Spleen (tissue), 11 donors: ENCODE measurements around the gene PEPD. TPM values are rescaled to one million over a fixed set of nuclear protein-coding genes. Genes with fewer than 3 reads are reported as not detected.
A peak's percentile ranks its signal among the peaks of the same experiment; 100 is the strongest.

Experiments used
- DNase-seq: peaks from one replicate; pipeline ENCODE4 v3.0.0-alpha.2; 2020
- H3K27ac ChIP-seq, 8 donors: fragments of 200-600 bp; sonication (generic) in 7 of 8; 1 replicate in 4 of 8; 2 replicates in 4 of 8; pipeline versions ENCODE4 v1.5.0 to v1.8.0; 2016 to 2021; ENCODE audit warnings: inconsistent platforms in 4 of 8, mild to moderate bottlenecking in 4 of 8, moderate library complexity in 1 of 8
- H3K27me3 ChIP-seq, 7 donors: fragments of 200-600 bp; sonication (generic) in 6 of 7; replicated peaks in 1 of 7; 1 replicate in 4 of 7; 2 replicates in 3 of 7; pipeline versions ENCODE4 v1.5.0 to v1.8.0; 2016 to 2021; ENCODE audit warnings: inconsistent platforms in 3 of 7, mild to moderate bottlenecking in 1 of 7
- H3K36me3 ChIP-seq, 6 donors: fragments of 200-600 bp; sonication (generic) in 5 of 6; 1 replicate in 4 of 6; 2 replicates in 2 of 6; pipeline versions ENCODE4 v1.5.0 to v1.8.0; 2016 to 2021; ENCODE audit warnings: inconsistent platforms in 2 of 6
- H3K4me1 ChIP-seq, 6 donors: fragments of 200-600 bp; sonication (generic) in 5 of 6; 1 replicate in 3 of 6; 2 replicates in 3 of 6; pipeline versions ENCODE4 v1.5.0 to v1.8.0; 2016 to 2021; ENCODE audit warnings: inconsistent platforms in 3 of 6
- H3K4me3 ChIP-seq, 8 donors: fragments of 200-600 bp; sonication (generic) in 7 of 8; 1 replicate in 4 of 8; 2 replicates in 4 of 8; pipeline versions ENCODE4 v1.5.0 to v1.8.0; 2016 to 2021; ENCODE audit warnings: inconsistent platforms in 4 of 8, mild to moderate bottlenecking in 4 of 8, moderate library complexity in 2 of 8
- H3K9me3 ChIP-seq, 8 donors: fragments of 200-600 bp; sonication (generic) in 7 of 8; 1 replicate in 4 of 8; 2 replicates in 4 of 8; pipeline versions ENCODE4 v1.5.0 to v1.8.0; 2016 to 2021; ENCODE audit warnings: inconsistent platforms in 4 of 8
- POLR2A ChIP-seq, 3 donors: fragments of 450-650 bp; IDR thresholded peaks; one replicate each; pipeline ENCODE4 v1.5.1; 2017; ENCODE audit warnings: antibody characterized with exemption in 3 of 3, mild to moderate bottlenecking in 1 of 3
- POLR2AphosphoS5 ChIP-seq, 3 donors: sonication (generic); formaldehyde crosslinking; IDR thresholded peaks; one replicate each; pipeline ENCODE4 v1.5.1; 2017; ENCODE audit warnings: antibody characterized with exemption in 3 of 3
- WGBS, 5 donors: extraction: QIAGEN DNeasy Blood & Tissue Kit in 3 of 5; methylation state at CpG; one replicate each; pipeline versions ENCODE4 v1.1.5 to v1.1.7; 2013 to 2018; 5-methylcytosine and 5-hydroxymethylcytosine counted together
- intact Hi-C: fragments of 100-400 bp; cut with DNase I; formaldehyde crosslinking; loops from one replicate; pipeline ENCODE4 v1.15.0; 2023; ENCODE audit warnings: low total_unique reads
- polyA plus RNA-seq, 3 donors: library from polyadenylated mRNA; stranded (reverse); fragments of 200-250 nt; gene quantifications; one replicate each; pipeline ENCODE4 v1.2.1, GENCODE V29; 2013
- total RNA-seq, 7 donors: library from RNA; depleted of rRNA in 3 of 7; stranded (reverse); fragments of >200 nt in 3 of 7; fragmentation: NEBNext Ultra II Directional in 4 of 7; extraction: Animal tissue kit (Norgen Biotek cat#: 25700) in 4 of 7; gene quantifications; one replicate each; pipeline versions ENCODE4 v1.1.0 to v1.2.1, GENCODE V29; 2016 to 2021
- TF ChIP-seq, protein P1 (sequence below), 11 experiments: fragments of 200-600 bp in 7 of 11; fragments of 450-650 bp in 4 of 11; sonication (generic) in 4 of 11; IDR thresholded peaks in 8 of 11; conservative IDR thresholded peaks in 3 of 11; 1 replicate in 7 of 11; 2 replicates in 4 of 11; pipeline versions ENCODE4 v1.4.0 to v1.8.0; 2016 to 2021; ENCODE audit warnings: antibody characterized with exemption in 11 of 11, inconsistent platforms in 4 of 11, mild to moderate bottlenecking in 1 of 11
- donor health status: healthy with polysubstance abuse.
- donor health status: DM: no; HTN: no; CAD: no; lungs with moderate emphysema.
- donor health status: DM: no; HTN: no; CAD: no.
- donor health status: Bipolar disorder and iron deficiency.
- donor health status: healthy.
- donor health status: DM: no; HTN: no; CAD: no.
- donor health status: DM: yes; HTN: yes; CAD: no.

PEPD gene
- total and polyA plus RNA-seq, 10 donors: 38.4 to 98.3 (median 69.8) TPM

DNA sequence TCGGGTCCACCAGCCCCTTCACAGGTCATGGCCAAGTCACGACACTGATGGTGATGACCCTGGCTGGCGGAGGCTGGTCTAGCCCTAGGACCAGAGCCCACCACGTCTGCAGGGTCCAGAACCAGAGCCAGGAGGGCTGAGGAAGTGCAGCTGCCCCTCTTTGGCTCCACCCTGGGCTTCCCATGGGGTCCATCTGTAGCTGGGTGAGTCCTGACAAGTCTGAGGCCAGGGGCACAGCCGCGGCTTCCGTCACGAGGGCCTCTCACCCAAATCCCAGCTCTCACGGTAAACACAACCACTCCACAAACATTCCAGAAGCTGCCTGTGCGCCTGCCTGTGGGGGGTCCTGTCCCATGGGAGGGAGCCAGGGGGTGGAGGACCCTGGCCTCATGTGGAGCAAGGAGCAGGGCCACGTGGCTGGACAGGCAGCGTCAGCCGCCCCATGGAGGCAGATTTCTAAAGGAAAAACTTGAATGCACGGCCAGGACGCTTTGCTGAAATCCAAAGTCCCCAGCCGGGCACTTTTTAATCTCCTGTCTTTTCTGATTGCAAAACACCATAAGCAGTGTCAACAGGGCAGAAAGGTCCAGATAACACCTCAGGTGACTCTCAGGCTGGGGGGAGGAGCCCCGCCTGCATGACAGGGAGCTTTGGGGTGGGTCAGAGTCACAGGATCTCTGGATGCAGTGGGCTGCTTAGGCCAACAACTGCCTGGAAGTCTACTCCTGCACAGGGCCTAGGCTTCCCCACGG lies 118.2 kb downstream of the PEPD start:
- H3K4me3 ChIP-seq: no peak overlapping the region
- no peaks in the 10 kb centered on the region for H3K9me3 ChIP-seq
- DNase-seq: peak; percentile 58
- peaks cover 0 to 12% (median 0%) of the 10 kb centered on the region in 6 donors for H3K4me1 ChIP-seq
- H3K36me3 ChIP-seq: peaks cover 0 to 45% (median 3%) of the 10 kb centered on the region in 6 donors
- H3K27me3 ChIP-seq: no peaks in the 10 kb centered on the region
- intact Hi-C loops: no loop called here
- 85 to 94% (median 87%) methylated on average over 13 to 18 of the region's 18 CpGs for WGBS, 5 donors
- TF ChIP-seq POLR2A (IDR thresholded peaks at IDR 0.05) (no peak), POLR2AphosphoS5 (IDR thresholded peaks at IDR 0.05) (no peak)
- TF ChIP-seq, protein P1, sequence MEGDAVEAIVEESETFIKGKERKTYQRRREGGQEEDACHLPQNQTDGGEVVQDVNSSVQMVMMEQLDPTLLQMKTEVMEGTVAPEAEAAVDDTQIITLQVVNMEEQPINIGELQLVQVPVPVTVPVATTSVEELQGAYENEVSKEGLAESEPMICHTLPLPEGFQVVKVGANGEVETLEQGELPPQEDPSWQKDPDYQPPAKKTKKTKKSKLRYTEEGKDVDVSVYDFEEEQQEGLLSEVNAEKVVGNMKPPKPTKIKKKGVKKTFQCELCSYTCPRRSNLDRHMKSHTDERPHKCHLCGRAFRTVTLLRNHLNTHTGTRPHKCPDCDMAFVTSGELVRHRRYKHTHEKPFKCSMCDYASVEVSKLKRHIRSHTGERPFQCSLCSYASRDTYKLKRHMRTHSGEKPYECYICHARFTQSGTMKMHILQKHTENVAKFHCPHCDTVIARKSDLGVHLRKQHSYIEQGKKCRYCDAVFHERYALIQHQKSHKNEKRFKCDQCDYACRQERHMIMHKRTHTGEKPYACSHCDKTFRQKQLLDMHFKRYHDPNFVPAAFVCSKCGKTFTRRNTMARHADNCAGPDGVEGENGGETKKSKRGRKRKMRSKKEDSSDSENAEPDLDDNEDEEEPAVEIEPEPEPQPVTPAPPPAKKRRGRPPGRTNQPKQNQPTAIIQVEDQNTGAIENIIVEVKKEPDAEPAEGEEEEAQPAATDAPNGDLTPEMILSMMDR (IDR thresholded peaks at IDR 0.05 in 8 of 11, conservative IDR thresholded peaks at IDR 0.05 in 3 of 11): no peak
- no peak overlapping the region for H3K27ac ChIP-seq

DNA sequence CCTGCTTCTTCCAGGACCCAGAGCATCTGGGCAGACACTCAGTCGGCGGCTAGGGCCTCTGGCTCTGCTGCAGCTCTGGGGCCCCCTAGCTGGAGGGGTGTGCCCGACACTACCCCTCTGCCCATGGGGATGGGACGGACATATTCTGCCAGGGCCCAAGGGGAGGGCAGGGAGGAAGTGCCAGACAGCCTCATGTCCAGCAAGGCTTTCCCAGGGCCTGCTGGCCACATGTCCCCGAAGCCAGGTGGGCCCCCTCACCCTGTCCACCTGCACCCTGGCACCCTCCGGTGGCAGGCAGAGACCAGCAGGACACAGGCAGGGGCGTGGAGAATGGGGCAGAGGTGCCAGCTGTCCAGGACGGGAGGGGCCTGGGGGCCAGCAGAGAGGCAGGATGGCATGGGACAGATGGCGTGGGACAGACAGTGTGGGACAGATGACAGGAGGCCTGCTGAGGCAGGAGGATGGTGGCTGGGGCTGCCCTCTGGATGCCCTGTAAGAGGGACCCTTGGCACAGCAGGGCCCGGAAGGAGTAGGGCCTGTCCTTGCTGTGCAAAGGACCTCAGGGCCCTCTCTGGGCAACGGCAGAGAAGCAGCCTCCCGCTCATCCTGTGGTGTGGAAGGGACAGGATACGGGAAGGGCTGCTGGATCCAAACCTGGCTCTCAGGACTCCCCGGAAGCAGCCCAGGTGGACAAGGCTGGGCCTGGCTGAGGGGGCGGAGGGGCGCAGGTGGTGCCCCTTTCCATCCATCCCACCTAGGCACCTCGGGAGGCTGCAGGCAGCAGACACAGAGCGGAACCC lies 119.0 kb downstream of the PEPD start:
- H3K27me3 ChIP-seq: no peaks in the 10 kb centered on the region
- H3K27ac ChIP-seq: no peak overlapping the region
- 81 to 91% (median 85%) methylated on average over 10 to 18 of the region's 18 CpGs for WGBS, 5 donors
- peaks cover 0 to 38% (median 3%) of the 10 kb centered on the region in 6 donors for H3K36me3 ChIP-seq
- DNase-seq: peak; percentile 62
- no peak overlapping the region for H3K4me3 ChIP-seq
- H3K4me1 ChIP-seq: peaks cover 0 to 11% (median under 1%) of the 10 kb centered on the region in 6 donors
- intact Hi-C loops: no loop called here
- no peaks in the 10 kb centered on the region for H3K9me3 ChIP-seq
- TF ChIP-seq POLR2AphosphoS5 (IDR thresholded peaks at IDR 0.05): no peak
- TF ChIP-seq, protein P1 (IDR thresholded peaks at IDR 0.05 in 8 of 11, conservative IDR thresholded peaks at IDR 0.05 in 3 of 11): peak in 1 of 11 experiments; percentile 11
- no peak for TF ChIP-seq POLR2A (IDR thresholded peaks at IDR 0.05)

DNA sequence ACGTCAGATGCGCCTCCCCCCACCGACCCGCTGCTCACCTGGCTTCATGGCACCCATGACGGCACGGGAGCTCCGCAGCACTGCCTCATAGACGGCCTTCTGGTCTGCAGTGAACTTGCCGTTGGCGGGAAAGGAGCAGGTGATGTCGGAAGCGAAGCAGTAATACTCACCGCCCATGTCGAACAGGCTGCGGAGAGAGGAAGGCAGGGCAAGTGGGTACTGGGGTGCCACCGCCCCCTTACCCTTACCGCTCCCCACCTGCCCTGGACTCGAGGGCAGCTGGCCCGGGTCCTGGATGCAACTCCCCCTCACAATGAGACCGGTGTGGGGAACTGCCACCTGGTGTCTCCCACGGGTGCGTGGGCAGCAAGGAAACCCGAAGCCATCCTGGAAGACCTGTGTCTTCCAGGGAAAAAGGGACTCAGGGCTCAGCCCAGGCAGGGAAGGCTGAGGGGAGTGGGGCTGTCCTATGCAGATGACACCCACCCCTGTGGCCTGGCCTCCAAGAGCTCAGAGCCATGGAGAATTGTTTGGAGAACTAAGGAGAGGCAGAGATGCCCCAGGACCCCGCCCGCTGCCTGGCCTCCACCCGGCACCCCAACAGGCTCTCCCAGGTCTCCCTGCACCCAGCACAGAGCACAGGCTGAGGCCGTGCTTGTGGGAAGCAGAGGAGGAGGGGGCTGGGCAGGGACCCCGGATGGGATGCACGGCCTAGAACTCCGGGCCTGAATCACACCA lies 119.7 kb downstream of the PEPD start:
- TF ChIP-seq, protein P1 (IDR thresholded peaks at IDR 0.05 in 8 of 11, conservative IDR thresholded peaks at IDR 0.05 in 3 of 11): no peak
- TF ChIP-seq POLR2AphosphoS5 (IDR thresholded peaks at IDR 0.05) (no peak), POLR2A (IDR thresholded peaks at IDR 0.05) (no peak)
- Histone ChIP-seq H3K4me3 (no peak overlapping the region), H3K27me3 (no peaks in the 10 kb centered on the region), H3K9me3 (no peaks in the 10 kb centered on the region), H3K27ac (no peak overlapping the region), H3K4me1 (peaks cover 0 to 18% (median 7%) of the 10 kb centered on the region in 6 donors), H3K36me3 (peaks cover 0 to 38% (median 3%) of the 10 kb centered on the region in 6 donors)
- 92 to 95% (median 94%) methylated on average over 25 to 30 of the region's 30 CpGs for WGBS, 5 donors
- intact Hi-C loops: no loop called here
- peak; percentile 64 for DNase-seq
